ENCODE data around the gene NEURL3.
"Not testable (repeated sequence)": the region's sequence is repeated elsewhere in the genome, so short reads cannot be mapped to it uniquely, and the experiment has no call there.

NEURL3 gene

GRCh38 chr2:96477458-96477857 lies 27.7 kb downstream of the NEURL3 start:
- DNase-seq = no peak

GRCh38 chr2:96471772-96472171 lies 33.4 kb downstream of the NEURL3 start:
- no peak for DNase-seq

- no peak for DNase-seq
Observed at GRCh38 chr2:96470636-96471035, 34.5 kb downstream of the NEURL3 start.

GRCh38 chr2:96470109-96470508 lies 35.0 kb downstream of the NEURL3 start:
- DNase-seq = no peak

GRCh38 chr2:96468904-96469303 lies 36.3 kb downstream of the NEURL3 start:
- DNase-seq = no peak

GRCh38 chr2:96464651-96465050 lies 40.5 kb downstream of the NEURL3 start:
- no peak for DNase-seq

GRCh38 chr2:96464061-96464460 lies 41.1 kb downstream of the NEURL3 start:
- no peak for DNase-seq

- DNase-seq = no peak
Observed at GRCh38 chr2:96463119-96463518, 42.0 kb downstream of the NEURL3 start.

GRCh38 chr2:96461616-96462015 lies 43.5 kb downstream of the NEURL3 start:
- not testable (repeated sequence) for DNase-seq

GRCh38 chr2:96452053-96452452 lies 53.1 kb downstream of the NEURL3 start:
- no peak for DNase-seq

GRCh38 chr2:96449637-96450036 lies 55.5 kb downstream of the NEURL3 start:
- DNase-seq = no peak

GRCh38 chr2:96449174-96449573 lies 56.0 kb downstream of the NEURL3 start:
- no peak for DNase-seq

- DNase-seq = no peak
Observed at GRCh38 chr2:96447726-96448125, 57.4 kb downstream of the NEURL3 start.
